Measurements from ENCODE around the gene VIPR2.

VIPR2 gene

DNA sequence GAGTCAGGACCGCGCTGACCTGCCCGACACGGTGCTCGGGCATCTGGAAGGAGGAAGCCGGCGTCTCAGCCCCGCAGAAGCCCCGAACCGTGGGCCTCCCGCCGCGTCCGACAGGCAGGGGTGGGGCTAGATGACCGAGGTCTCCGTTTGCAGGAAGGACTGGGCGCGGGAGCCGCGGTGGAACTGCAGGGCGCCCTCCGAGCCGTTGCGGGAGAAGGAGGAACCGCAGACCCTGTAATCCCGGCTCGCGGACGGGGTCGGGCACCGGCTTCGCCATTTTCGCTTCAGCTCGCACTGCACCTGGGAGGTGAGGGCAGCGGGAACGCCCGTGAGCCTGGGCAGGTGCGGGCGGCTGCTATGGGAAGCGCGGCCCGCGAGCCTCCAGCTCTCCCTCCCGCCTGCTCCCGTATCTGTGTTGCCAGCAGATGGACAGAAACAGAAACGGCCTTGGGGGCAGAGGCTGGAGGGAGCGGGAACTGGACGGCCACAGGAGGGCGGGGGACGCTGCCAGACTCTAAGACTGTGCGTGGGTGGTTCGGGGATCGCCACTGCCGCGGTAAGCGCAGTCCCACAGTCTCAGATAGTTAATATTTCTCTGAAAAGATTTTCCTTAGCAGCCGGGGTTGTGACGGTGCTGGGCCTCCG, 114.1 kb downstream of the VIPR2 start:
- TF ChIP-seq, protein P1, sequence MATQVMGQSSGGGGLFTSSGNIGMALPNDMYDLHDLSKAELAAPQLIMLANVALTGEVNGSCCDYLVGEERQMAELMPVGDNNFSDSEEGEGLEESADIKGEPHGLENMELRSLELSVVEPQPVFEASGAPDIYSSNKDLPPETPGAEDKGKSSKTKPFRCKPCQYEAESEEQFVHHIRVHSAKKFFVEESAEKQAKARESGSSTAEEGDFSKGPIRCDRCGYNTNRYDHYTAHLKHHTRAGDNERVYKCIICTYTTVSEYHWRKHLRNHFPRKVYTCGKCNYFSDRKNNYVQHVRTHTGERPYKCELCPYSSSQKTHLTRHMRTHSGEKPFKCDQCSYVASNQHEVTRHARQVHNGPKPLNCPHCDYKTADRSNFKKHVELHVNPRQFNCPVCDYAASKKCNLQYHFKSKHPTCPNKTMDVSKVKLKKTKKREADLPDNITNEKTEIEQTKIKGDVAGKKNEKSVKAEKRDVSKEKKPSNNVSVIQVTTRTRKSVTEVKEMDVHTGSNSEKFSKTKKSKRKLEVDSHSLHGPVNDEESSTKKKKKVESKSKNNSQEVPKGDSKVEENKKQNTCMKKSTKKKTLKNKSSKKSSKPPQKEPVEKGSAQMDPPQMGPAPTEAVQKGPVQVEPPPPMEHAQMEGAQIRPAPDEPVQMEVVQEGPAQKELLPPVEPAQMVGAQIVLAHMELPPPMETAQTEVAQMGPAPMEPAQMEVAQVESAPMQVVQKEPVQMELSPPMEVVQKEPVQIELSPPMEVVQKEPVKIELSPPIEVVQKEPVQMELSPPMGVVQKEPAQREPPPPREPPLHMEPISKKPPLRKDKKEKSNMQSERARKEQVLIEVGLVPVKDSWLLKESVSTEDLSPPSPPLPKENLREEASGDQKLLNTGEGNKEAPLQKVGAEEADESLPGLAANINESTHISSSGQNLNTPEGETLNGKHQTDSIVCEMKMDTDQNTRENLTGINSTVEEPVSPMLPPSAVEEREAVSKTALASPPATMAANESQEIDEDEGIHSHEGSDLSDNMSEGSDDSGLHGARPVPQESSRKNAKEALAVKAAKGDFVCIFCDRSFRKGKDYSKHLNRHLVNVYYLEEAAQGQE (IDR thresholded peaks at IDR 0.05; ENCODE audit: insufficient read depth in 1 of 2, low read depth in 2 of 2, low read length in 2 of 2): no peak
- TF ChIP-seq TAF1 (IDR thresholded peaks at IDR 0.05; ENCODE audit: borderline replicate concordance, insufficient read depth, low read length) (no peak), POLR2AphosphoS5 (IDR thresholded peaks at IDR 0.05; ENCODE audit: low read depth, low read length) (no peak), SIN3A (IDR thresholded peaks at IDR 0.05; ENCODE audit: borderline replicate concordance, insufficient read depth, low read length) (no peak), FOXP2 (optimal IDR thresholded peaks at IDR 0.05; ENCODE audit: borderline replicate concordance, extremely low read depth, extremely low read length, insufficient read depth) (no peak)

- TF ChIP-seq TAF1 (IDR thresholded peaks at IDR 0.05; ENCODE audit: borderline replicate concordance, insufficient read depth, low read length): no peak
- TF ChIP-seq SIN3A (IDR thresholded peaks at IDR 0.05; ENCODE audit: borderline replicate concordance, insufficient read depth, low read length): no peak
- TF ChIP-seq, protein P1 (IDR thresholded peaks at IDR 0.05; ENCODE audit: insufficient read depth in 1 of 2, low read depth in 2 of 2, low read length in 2 of 2): no peak
- no peak for TF ChIP-seq POLR2AphosphoS5 (IDR thresholded peaks at IDR 0.05; ENCODE audit: low read depth, low read length)
- no peak for TF ChIP-seq FOXP2 (optimal IDR thresholded peaks at IDR 0.05; ENCODE audit: borderline replicate concordance, extremely low read depth, extremely low read length, insufficient read depth)
These were observed 115.9 kb downstream of the VIPR2 start for GRCh38 chr7:159028508-159029401.

DNA sequence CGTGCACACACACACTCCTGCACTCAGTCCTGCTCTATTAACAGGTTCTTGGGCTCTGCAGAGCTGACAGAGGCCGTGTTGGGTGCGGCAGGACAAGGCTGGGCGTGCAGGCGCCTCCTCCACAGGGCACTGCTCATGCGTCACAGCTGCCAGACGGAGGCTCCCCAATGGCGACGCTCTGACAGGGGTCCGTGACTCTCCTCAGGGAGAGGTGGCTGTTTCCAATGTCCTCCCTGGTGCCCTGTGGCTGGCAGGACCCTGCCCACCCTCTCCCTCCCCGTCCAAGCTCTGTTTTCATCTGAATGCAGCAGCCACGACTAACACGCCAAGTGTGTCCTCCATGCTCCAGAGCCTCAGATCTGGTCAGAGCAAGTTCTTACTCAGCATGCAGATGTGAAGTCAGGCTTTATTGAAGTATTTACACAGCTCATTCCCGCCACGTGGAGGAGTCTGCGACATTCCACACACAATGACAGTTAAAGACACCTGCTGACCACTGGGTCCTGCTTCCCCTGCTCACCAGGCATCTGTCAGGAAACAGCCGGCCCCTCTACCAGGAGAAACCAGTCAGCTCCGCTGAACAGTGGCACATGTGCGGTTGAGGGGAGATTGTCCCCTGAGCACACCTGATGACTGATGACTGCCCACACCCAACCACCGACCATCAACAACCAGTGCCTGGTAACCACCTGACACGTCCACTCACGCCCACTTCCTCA, 116.7 kb downstream of the VIPR2 start:
- TF ChIP-seq POLR2AphosphoS5 (IDR thresholded peaks at IDR 0.05; ENCODE audit: low read depth, low read length) (no peak), FOXP2 (optimal IDR thresholded peaks at IDR 0.05; ENCODE audit: borderline replicate concordance, extremely low read depth, extremely low read length, insufficient read depth) (no peak), TAF1 (IDR thresholded peaks at IDR 0.05; ENCODE audit: borderline replicate concordance, insufficient read depth, low read length) (no peak), SIN3A (IDR thresholded peaks at IDR 0.05; ENCODE audit: borderline replicate concordance, insufficient read depth, low read length) (no peak)
- TF ChIP-seq, protein P1 (IDR thresholded peaks at IDR 0.05; ENCODE audit: insufficient read depth in 1 of 2, low read depth in 2 of 2, low read length in 2 of 2): no peak

DNA sequence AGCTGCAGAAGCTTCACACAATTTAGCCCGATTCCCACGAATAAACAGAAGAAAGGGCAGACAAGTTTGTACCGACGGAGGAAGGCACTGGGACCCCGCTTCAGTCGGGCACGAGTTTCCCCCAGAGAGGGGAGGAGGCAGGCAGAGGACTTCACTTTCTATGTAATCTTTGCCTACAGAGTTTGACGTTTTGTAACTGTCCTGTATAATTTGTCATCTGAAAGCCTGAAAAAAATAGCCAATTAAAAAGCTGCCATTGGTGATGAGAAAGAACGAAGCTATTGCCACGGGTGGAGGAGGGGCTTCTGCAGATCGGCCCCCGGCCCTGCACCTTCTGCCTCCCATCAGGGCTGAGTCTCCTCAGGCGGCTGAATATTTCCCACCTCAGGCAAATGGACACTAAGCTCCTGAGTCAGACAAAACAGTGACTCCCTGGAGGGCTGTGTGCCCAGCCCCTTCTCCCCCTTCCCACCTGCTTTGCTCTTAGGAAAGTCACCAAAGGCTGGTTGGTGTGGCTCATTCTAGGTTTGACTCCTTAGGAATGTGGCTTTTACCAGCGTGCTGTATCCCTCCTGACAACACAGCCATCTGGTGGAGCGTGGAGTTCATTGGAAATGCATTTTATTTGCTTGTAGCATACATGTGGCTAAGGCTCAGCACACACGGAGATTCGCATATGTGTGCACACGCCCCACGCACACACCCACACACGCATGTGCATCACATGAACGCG, 117.4 kb downstream of the VIPR2 start:
- TF ChIP-seq FOXP2 (optimal IDR thresholded peaks at IDR 0.05; ENCODE audit: borderline replicate concordance, extremely low read depth, extremely low read length, insufficient read depth) (no peak), TAF1 (IDR thresholded peaks at IDR 0.05; ENCODE audit: borderline replicate concordance, insufficient read depth, low read length) (no peak), POLR2AphosphoS5 (IDR thresholded peaks at IDR 0.05; ENCODE audit: low read depth, low read length) (no peak), SIN3A (IDR thresholded peaks at IDR 0.05; ENCODE audit: borderline replicate concordance, insufficient read depth, low read length) (no peak)
- TF ChIP-seq, protein P1 (IDR thresholded peaks at IDR 0.05; ENCODE audit: insufficient read depth in 1 of 2, low read depth in 2 of 2, low read length in 2 of 2): no peak
